Small intestine (tissue), 7 donors: ENCODE measurements around the gene ENPP7. TPM values are rescaled to one million over a fixed set of nuclear protein-coding genes. Genes with fewer than 3 reads are reported as not detected.

Experiments
- DNase-seq, 2 donors: peaks; one replicate each; pipeline versions ENCODE4 v3.0.0 to v3.0.0-alpha.2; 2013
- FAIRE-seq: peaks from 2 replicates; lab custom pipeline; 2012; peaks lifted over from hg19 to GRCh38; lab: Jason Lieb, UNC
- H3K27ac ChIP-seq, 3 donors: one replicate each; pipeline ENCODE4 v1.5.1; 2013; ENCODE audit warnings: low read length in 2 of 3, mild to moderate bottlenecking in 2 of 3, control low read depth in 1 of 3, inconsistent platforms in 1 of 3, low read depth in 1 of 3, moderate library complexity in 1 of 3
- H3K27me3 ChIP-seq, 3 donors: one replicate each; pipeline ENCODE4 v1.6.1; 2013; ENCODE audit warnings: low read length in 3 of 3, inconsistent platforms in 1 of 3; ENCODE audit not compliant: control insufficient read depth in 3 of 3, insufficient read depth in 3 of 3
- H3K36me3 ChIP-seq, 3 donors: one replicate each; pipeline ENCODE4 v1.6.1; 2013; ENCODE audit warnings: low read length in 3 of 3, inconsistent platforms in 1 of 3, low read depth in 1 of 3, mild to moderate bottlenecking in 1 of 3, moderate library complexity in 1 of 3; ENCODE audit not compliant: control insufficient read depth in 3 of 3, insufficient read depth in 2 of 3
- H3K4me1 ChIP-seq, 3 donors: one replicate each; pipeline ENCODE4 v1.6.1; 2013; ENCODE audit warnings: low read length in 2 of 3, inconsistent platforms in 1 of 3, low read depth in 1 of 3, mild to moderate bottlenecking in 1 of 3, moderate library complexity in 1 of 3; ENCODE audit not compliant: control insufficient read depth in 3 of 3, insufficient read depth in 2 of 3
- H3K4me3 ChIP-seq, 3 donors: one replicate each; pipeline ENCODE4 v1.5.1; 2013; ENCODE audit warnings: low read length in 3 of 3, control low read depth in 1 of 3, inconsistent platforms in 1 of 3, low read depth in 1 of 3, mild to moderate bottlenecking in 1 of 3, moderate library complexity in 1 of 3
- H3K9me3 ChIP-seq, 2 donors: one replicate each; pipeline ENCODE4 v1.6.1; 2013; ENCODE audit warnings: low read depth in 1 of 2, low read length in 1 of 2; ENCODE audit not compliant: control insufficient read depth in 2 of 2, insufficient read depth in 1 of 2
- WGBS, 3 donors: extraction: QIAGEN DNeasy Blood & Tissue Kit; methylation state at CpG; one replicate each; pipeline ENCODE4 v1.1.7; 2013; 5-methylcytosine and 5-hydroxymethylcytosine counted together
- polyA plus RNA-seq, 4 donors: library from polyadenylated mRNA; stranded (reverse) in 3 of 4; unstranded in 1 of 4; fragments of 200-250 nt in 3 of 4; fragments of 120-200 nt in 1 of 4; gene quantifications; one replicate each; pipeline versions ENCODE4 v1.2.1 to v1.2.3, GENCODE V29; 2013
- donor health status: healthy with polysubstance abuse.
- donor health status: control.
- donor health status: control.
- donor health status: Bipolar disorder and iron deficiency.
- donor health status: healthy.

ENPP7 gene
- polyA plus RNA-seq, 4 donors, result 15.3 to 197 (median 116) TPM

DNA sequence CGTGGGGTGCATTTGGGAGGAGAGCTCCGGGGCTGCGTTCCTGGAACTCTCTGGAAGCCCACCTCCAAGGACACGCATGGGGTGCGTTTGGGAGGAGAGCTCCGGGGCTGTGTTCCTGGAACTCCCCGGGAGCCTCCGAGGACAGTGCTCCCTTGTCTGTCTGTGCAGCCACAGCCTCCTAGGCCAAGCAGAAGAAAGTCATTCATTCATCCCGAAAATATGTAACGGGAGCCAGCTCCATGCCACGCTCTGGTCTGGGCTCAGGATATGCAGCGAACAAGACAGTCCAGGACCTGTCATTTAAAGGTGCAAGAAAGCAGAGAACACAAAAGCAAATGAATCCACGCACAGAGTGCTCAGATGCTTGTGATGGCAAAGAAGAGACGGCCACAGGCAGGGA, 7.9 kb downstream of the ENPP7 start:
- 86 to 95% (median 92%) methylated on average over 14 of the region's 14 CpGs for WGBS, 3 donors
- DNase-seq, result no peak
- peaks cover 0 to 60% (median 3%) of the 10 kb centered on the region in 3 donors for H3K4me1 ChIP-seq
- peaks cover 0 to 66% (median 5%) of the 10 kb centered on the region in 3 donors for H3K36me3 ChIP-seq
- peaks cover 0 to 7% (median 0%) of the 10 kb centered on the region in 3 donors for H3K27me3 ChIP-seq
- peaks cover 0 to 9% of the 10 kb centered on the region in 2 donors for H3K9me3 ChIP-seq
- peak overlapping the region in 1 of 3 donors; percentile 10 for H3K27ac ChIP-seq
- H3K4me3 ChIP-seq, result no peak overlapping the region
- FAIRE-seq, result no peak

DNA sequence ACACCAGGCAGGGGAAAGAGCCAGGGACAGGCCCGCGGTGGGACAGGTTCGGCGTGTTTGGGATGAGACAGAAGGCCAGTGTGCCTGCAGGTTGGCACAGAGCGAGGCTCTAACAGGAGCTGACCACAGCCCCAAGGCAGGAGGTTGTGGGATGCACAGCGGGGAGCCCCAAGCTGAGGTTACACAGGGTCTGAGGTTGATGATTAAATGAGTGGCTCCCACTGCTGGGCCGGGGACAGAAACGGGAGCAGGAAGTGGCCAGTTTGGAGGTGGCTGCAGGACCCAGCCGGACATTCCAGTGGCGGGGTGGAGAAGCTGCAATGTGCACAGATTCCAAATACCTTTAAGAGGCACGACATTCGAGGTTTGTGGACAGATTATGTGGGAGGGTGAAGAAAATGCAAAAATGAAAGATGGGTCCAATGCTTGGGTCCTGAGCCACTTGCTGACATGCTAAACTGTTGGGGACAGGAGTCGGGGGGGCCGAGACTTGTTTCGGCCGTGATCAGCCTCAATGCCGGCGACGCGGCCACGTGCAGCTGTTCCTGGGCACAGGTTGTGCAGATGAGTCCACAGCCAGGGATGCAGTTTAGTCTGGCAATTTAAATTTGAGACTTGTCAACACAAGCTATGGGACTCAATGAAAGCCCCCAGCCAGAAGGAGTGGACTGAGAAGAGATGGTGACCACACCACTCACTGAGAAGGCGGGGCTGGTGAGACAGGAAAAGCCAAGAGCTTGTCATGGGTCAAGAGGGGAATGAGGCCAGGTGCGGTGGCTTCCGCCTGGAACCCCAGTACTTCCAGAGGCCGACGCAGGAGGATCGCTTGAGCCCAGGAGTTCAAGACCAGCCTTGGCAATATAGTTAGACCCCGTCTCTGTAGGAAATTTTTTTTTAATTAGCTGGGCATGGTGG, 8.7 kb downstream of the ENPP7 start:
- Histone ChIP-seq H3K36me3 (peaks cover 0 to 58% (median 5%) of the 10 kb centered on the region in 3 donors), H3K4me1 (peaks cover 0 to 64% (median 3%) of the 10 kb centered on the region in 3 donors), H3K4me3 (no peak overlapping the region), H3K27ac (peak overlapping the region in 1 of 3 donors; percentile 86), H3K9me3 (peaks cover 0 to 9% of the 10 kb centered on the region in 2 donors), H3K27me3 (peaks cover 0 to 7% (median 0%) of the 10 kb centered on the region in 3 donors)
- WGBS, 3 donors, result 81 to 90% (median 82%) methylated on average over 28 of the region's 28 CpGs
- FAIRE-seq (no peak), DNase-seq (no peak)

DNA sequence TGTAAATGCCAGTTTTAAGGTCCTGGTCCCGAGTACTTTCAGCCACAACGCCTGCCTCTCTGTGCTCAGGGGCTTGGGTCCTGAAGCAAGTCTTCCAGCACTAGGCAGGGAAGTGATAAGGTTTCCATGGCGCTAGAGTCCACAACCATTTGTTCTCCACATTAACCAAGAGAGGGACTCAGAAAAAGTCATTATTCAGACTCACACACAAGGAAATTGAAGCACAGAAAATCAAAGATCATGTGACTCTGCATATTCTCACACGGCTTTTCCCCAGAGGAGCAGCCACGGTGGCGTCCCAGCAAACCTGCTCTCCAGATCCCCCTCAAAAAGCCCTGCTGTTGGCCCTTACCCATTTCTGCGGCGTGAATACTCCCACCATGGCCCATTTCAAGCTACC, 9.7 kb downstream of the ENPP7 start:
- H3K9me3 ChIP-seq, result peaks cover 0 to 1% of the 10 kb centered on the region in 2 donors
- DNase-seq, result peak; percentile 74 to 88
- H3K4me3 ChIP-seq, result peak overlapping the region in 1 of 3 donors; percentile 26
- H3K27ac ChIP-seq, result peak overlapping the region in 1 of 3 donors; percentile 86
- 9 to 29% (median 17%) methylated on average over 8 of the region's 8 CpGs for WGBS, 3 donors
- H3K36me3 ChIP-seq, result peaks cover 0 to 48% (median 0%) of the 10 kb centered on the region in 3 donors
- no peak for FAIRE-seq
- H3K4me1 ChIP-seq, result peaks cover 0 to 68% (median 3%) of the 10 kb centered on the region in 3 donors
- H3K27me3 ChIP-seq, result peaks cover 0 to 6% (median 0%) of the 10 kb centered on the region in 3 donors

DNA sequence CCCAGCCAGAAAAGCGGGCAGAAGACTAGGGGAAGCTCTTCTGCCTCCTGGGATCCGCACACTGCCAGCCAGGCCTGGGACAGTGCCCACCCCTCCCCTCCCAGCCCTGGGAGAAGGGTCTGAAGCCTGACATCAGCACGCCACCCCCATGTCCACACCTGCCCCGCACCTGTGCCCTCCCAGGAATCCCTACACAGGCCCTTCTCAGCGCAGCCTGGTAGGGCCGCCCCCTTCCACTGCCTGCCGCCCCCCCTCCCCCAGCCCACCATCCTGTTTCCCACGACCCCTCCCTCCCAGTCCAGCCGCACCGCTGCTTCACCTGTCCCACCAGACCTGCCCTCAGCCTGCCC, 10.6 kb downstream of the ENPP7 start:
- WGBS, 3 donors, result 35 to 57% (median 54%) methylated on average over 7 to 10 of the region's 10 CpGs
- H3K27me3 ChIP-seq, result peaks cover 0 to 6% (median 2%) of the 10 kb centered on the region in 3 donors
- FAIRE-seq (no peak), DNase-seq (peak in 1 of 2 donors; percentile 31)
- H3K27ac ChIP-seq, result peak overlapping the region in 1 of 3 donors; percentile 86
- H3K9me3 ChIP-seq, result no peaks in the 10 kb centered on the region
- H3K4me3 ChIP-seq, result peak overlapping the region in 1 of 3 donors; percentile 42
- H3K36me3 ChIP-seq, result peaks cover 0 to 38% (median 0%) of the 10 kb centered on the region in 3 donors
- peaks cover 0 to 71% (median 3%) of the 10 kb centered on the region in 3 donors for H3K4me1 ChIP-seq

DNA sequence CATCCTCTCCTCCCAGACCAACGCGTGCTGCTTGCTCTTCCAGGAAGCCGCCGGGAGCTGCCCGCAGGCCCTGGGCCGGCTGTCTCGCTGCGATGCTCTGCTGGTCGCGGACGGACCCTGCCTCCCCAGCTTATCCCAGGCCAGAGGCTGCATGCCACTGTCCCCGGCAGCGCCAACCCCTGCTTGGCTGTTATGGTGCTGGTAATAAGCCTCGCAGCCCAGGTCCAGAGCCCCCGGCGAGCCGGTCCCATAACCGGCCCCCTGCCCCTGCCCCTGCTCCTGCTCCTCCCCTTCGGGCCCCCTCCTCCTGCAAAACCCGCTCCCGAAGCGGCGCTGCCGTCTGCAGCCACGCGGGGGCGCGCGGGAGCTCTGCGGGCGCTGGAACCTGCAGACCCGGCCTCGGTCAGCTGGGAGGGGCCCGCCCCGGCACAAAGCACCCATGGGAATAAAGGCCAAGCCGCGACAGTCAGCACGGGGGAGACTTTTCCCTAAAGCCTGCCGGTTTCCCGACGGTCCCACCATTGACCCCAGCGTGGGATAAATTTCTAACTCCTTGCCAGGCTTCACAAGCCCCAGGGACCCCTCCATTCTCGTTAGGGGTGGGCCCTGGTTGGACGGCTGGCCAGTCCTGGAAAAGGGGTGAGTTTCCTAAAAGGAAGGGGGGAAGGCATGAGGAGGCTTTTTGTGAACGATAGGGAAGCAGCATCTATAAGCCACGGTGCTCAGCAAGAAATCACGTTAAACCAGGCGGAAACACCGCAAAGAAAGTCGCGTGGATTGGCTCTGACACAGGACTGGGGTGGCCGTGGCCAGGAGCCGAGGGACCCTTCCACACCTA, 11.2 kb downstream of the ENPP7 start:
- DNase-seq, result peak; percentile 73 to 94
- peaks cover 0 to 74% (median 3%) of the 10 kb centered on the region in 3 donors for H3K4me1 ChIP-seq
- no peak for FAIRE-seq
- peak overlapping the region in 1 of 3 donors; percentile 86 for H3K27ac ChIP-seq
- WGBS, 3 donors, result 8 to 10% (median 10%) methylated on average over 40 to 53 of the region's 53 CpGs
- peak overlapping the region in 1 of 3 donors; percentile 42 for H3K4me3 ChIP-seq
- peaks cover 0 to 10% (median 8%) of the 10 kb centered on the region in 3 donors for H3K27me3 ChIP-seq
- H3K36me3 ChIP-seq, result peaks cover 0 to 32% (median 0%) of the 10 kb centered on the region in 3 donors
- no peaks in the 10 kb centered on the region for H3K9me3 ChIP-seq

DNA sequence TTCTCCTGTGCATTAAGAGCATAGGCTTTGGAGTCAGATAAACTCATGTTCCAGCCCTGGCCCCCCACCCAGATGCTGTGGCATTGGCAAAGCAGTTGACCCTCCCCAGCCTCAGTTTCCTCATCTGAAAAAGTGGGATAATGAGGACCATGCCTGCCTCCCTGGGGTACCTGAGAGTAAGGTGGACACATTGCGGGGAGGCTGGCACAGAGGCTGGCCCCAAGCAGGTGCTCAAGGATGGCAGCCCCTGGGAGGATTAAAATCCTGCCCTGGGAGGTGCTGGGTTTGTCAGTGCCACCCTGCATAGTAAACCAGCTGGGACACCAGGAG, 11.8 kb downstream of the ENPP7 start:
- H3K4me3 ChIP-seq, result no peak overlapping the region
- no peak for FAIRE-seq
- H3K36me3 ChIP-seq, result peaks cover 0 to 26% (median 0%) of the 10 kb centered on the region in 3 donors
- peaks cover 0 to 14% (median 13%) of the 10 kb centered on the region in 3 donors for H3K27me3 ChIP-seq
- no peaks in the 10 kb centered on the region for H3K9me3 ChIP-seq
- DNase-seq, result no peak
- peak overlapping the region in 1 of 3 donors; percentile 86 for H3K27ac ChIP-seq
- H3K4me1 ChIP-seq, result peaks cover 0 to 73% (median 3%) of the 10 kb centered on the region in 3 donors
- 33 to 75% (median 60%) methylated on average over 1 of the region's 1 CpG for WGBS, 3 donors

DNA sequence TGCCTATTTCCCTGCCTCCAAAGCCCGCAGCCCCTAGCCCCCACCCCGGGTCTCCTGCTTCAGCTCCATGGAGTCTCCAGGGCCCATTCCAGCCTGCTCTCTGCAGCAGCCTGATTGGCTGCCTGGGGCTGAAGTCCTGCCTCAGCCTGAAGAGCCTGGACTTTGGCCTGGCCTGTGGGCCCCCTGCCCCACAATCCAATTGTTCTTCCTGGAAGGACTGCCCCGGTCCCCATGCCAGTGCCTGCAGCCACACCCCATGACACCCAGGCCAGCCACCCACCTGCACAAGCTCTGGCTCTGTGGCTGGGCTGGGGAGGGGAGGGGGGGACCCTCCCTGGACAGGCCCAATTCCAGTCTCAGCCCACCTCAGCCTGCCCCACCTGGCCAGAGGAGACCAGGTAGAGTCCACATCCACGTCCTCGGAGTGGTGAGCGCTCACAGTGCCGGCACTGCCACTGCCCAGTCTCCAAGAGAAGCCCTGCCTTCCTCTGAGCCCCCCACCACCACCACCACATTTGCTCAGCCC, 12.3 kb downstream of the ENPP7 start:
- peak; percentile 63 to 93 for DNase-seq

More for the DNA sequence above, 12.3 kb downstream of the ENPP7 start:
- H3K36me3 ChIP-seq, result peaks cover 0 to 22% (median 0%) of the 10 kb centered on the region in 3 donors
- peaks cover 0 to 72% (median 3%) of the 10 kb centered on the region in 3 donors for H3K4me1 ChIP-seq
- no peaks in the 10 kb centered on the region for H3K9me3 ChIP-seq
- H3K27me3 ChIP-seq, result peaks cover 0 to 19% (median 16%) of the 10 kb centered on the region in 3 donors
- FAIRE-seq, result no peak
- H3K27ac ChIP-seq, result peak overlapping the region in 1 of 3 donors; percentile 86
- WGBS, 3 donors, result 40 to 75% (median 41%) methylated on average over 7 of the region's 7 CpGs
- no peak overlapping the region for H3K4me3 ChIP-seq
